NCI-H2029 treated with DMSO at 0.1 percent for 48 hours (cell line): ENCODE results near the gene IQSEC1.

Source experiments
- DNase-seq: peaks from one replicate; lab custom pipeline; 2025; lab: John Stamatoyannopoulos, UW

The IQSEC1 gene

GRCh38 chr3:13085081-13085845 lies 12.0 kb upstream of the IQSEC1 start:
- no peak for DNase-seq

GRCh38 chr3:13083898-13084297 lies 10.7 kb upstream of the IQSEC1 start:
- no peak for DNase-seq

- no peak for DNase-seq
Observed at GRCh38 chr3:13083254-13083653, 10.0 kb upstream of the IQSEC1 start.

GRCh38 chr3:13082677-13083076 lies 9.4 kb upstream of the IQSEC1 start:
- no peak for DNase-seq

GRCh38 chr3:13081603-13082360 lies 8.6 kb upstream of the IQSEC1 start:
- no peak for DNase-seq

GRCh38 chr3:13080591-13080990 lies 7.4 kb upstream of the IQSEC1 start:
- no peak for DNase-seq

- no peak for DNase-seq
Observed at GRCh38 chr3:13080026-13080425, 6.8 kb upstream of the IQSEC1 start.

GRCh38 chr3:13079510-13079909 lies 6.3 kb upstream of the IQSEC1 start:
- no peak for DNase-seq

GRCh38 chr3:13079051-13079450 lies 5.8 kb upstream of the IQSEC1 start:
- no peak for DNase-seq

GRCh38 chr3:13078163-13078905 lies 5.1 kb upstream of the IQSEC1 start:
- peak; percentile 53 for DNase-seq

GRCh38 chr3:13077431-13078162 lies 4.4 kb upstream of the IQSEC1 start:
- peak; percentile 68 for DNase-seq

- DNase-seq, result no peak
Observed at GRCh38 chr3:13075986-13076654, 2.9 kb upstream of the IQSEC1 start.

- DNase-seq, result no peak
Observed at GRCh38 chr3:13075318-13075717, 2.1 kb upstream of the IQSEC1 start.

- no peak for DNase-seq
Observed at GRCh38 chr3:13074006-13074375, 762 bp upstream of the IQSEC1 start.

GRCh38 chr3:13072600-13073325 lies 466 bp downstream of the IQSEC1 start:
- no peak for DNase-seq

GRCh38 chr3:13072239-13072599 lies 1.0 kb downstream of the IQSEC1 start:
- DNase-seq, result no peak

- no peak for DNase-seq
Observed at GRCh38 chr3:13071695-13072094, 1.5 kb downstream of the IQSEC1 start.

GRCh38 chr3:13070391-13071070 lies 2.7 kb downstream of the IQSEC1 start:
- DNase-seq, result no peak

- DNase-seq, result no peak
Observed at GRCh38 chr3:13069495-13069894, 3.7 kb downstream of the IQSEC1 start.

- DNase-seq, result no peak
Observed at GRCh38 chr3:13068269-13069010, 4.8 kb downstream of the IQSEC1 start.
